Chondrocyte (in vitro differentiated cells): ENCODE data around the gene OSBPL5. TPM values are rescaled to one million over a fixed set of nuclear protein-coding genes. Genes with fewer than 3 reads are reported as not detected.

Source experiments
- DNase-seq: peaks from one replicate; pipeline ENCODE4 v3.0.0; 2021; ENCODE audit warnings: mixed read lengths, low spot score
- H3K27ac Mint-ChIP-seq: one replicate; pipeline ENCODE4 v1.8.0; 2021; ENCODE audit warnings: mild to moderate bottlenecking, moderate library complexity, mixed read lengths; ENCODE audit not compliant: unreplicated experiment
- H3K27me3 Mint-ChIP-seq: 2 replicates; pipeline ENCODE4 v1.8.0; 2021; ENCODE audit warnings: low read depth, mixed read lengths
- H3K36me3 Mint-ChIP-seq: 2 replicates; pipeline ENCODE4 v1.8.0; 2021; ENCODE audit warnings: low read depth, mixed read lengths
- H3K4me1 Mint-ChIP-seq: 2 replicates; pipeline ENCODE4 v1.8.0; 2021; ENCODE audit warnings: low read depth, mild to moderate bottlenecking, mixed read lengths
- H3K4me3 Mint-ChIP-seq: one replicate; pipeline ENCODE4 v1.8.0; 2021; ENCODE audit warnings: mild to moderate bottlenecking, moderate library complexity, mixed read lengths; ENCODE audit not compliant: unreplicated experiment
- H3K9me3 Mint-ChIP-seq: 2 replicates; pipeline ENCODE4 v1.8.0; 2021; ENCODE audit warnings: low read depth, mixed read lengths
- CTCF ChIP-seq: fragments of 200-600 bp; sonication (generic); IDR thresholded peaks from 2 replicates; pipeline ENCODE4 v1.5.0; 2021; ENCODE audit warnings: antibody characterized with exemption, mild to moderate bottlenecking, moderate library complexity
- total RNA-seq: library from RNA; stranded (reverse); gene quantifications from 3 replicates; pipeline ENCODE4 v1.2.1, GENCODE V29; 2021

OSBPL5 gene
- total RNA-seq, 1 donor from 2014 or later = 43.9 TPM

GRCh38 chr11:3046641-3047040, 118.5 kb downstream of the OSBPL5 start:
- Mint-ChIP-seq H3K4me3 (no peak overlapping the region), H3K4me1 (peaks cover 60% of the 10 kb centered on the region), H3K27me3 (no peaks in the 10 kb centered on the region), H3K36me3 (peaks cover 10% of the 10 kb centered on the region), H3K27ac (peak overlapping the region; percentile 41), H3K9me3 (no peaks in the 10 kb centered on the region)
- DNase-seq = peak; percentile 47
- TF ChIP-seq CTCF = no peak

GRCh38 chr11:3046190-3046589, 118.9 kb downstream of the OSBPL5 start:
- Mint-ChIP-seq H3K4me1 (peaks cover 55% of the 10 kb centered on the region), H3K27ac (peak overlapping the region; percentile 5), H3K9me3 (no peaks in the 10 kb centered on the region), H3K27me3 (no peaks in the 10 kb centered on the region), H3K4me3 (no peak overlapping the region), H3K36me3 (peaks cover 13% of the 10 kb centered on the region)
- DNase-seq = peak; percentile 81
- TF ChIP-seq CTCF = peak; percentile 55

GRCh38 chr11:3044915-3045314, 120.2 kb downstream of the OSBPL5 start:
- Mint-ChIP-seq H3K4me3 (no peak overlapping the region), H3K4me1 (peaks cover 43% of the 10 kb centered on the region), H3K9me3 (no peaks in the 10 kb centered on the region), H3K27me3 (no peaks in the 10 kb centered on the region), H3K36me3 (peaks cover 16% of the 10 kb centered on the region), H3K27ac (no peak overlapping the region)
- no peak for DNase-seq
- TF ChIP-seq CTCF = no peak

GRCh38 chr11:3044004-3044403, 121.1 kb downstream of the OSBPL5 start:
- no peak for TF ChIP-seq CTCF
- Mint-ChIP-seq H3K4me3 (no peak overlapping the region), H3K27me3 (no peaks in the 10 kb centered on the region), H3K9me3 (no peaks in the 10 kb centered on the region), H3K36me3 (peaks cover 18% of the 10 kb centered on the region), H3K4me1 (peaks cover 33% of the 10 kb centered on the region), H3K27ac (peak overlapping the region; percentile 74)
- DNase-seq = peak; percentile 37

GRCh38 chr11:3043315-3043871, 121.7 kb downstream of the OSBPL5 start:
- peak; percentile 88 for DNase-seq
- H3K36me3 Mint-ChIP-seq = peaks cover 21% of the 10 kb centered on the region
- H3K4me3 Mint-ChIP-seq = no peak overlapping the region
- peak overlapping the region; percentile 74 for H3K27ac Mint-ChIP-seq
- no peaks in the 10 kb centered on the region for H3K27me3 Mint-ChIP-seq
- TF ChIP-seq CTCF = no peak
- H3K4me1 Mint-ChIP-seq = peaks cover 29% of the 10 kb centered on the region
- no peaks in the 10 kb centered on the region for H3K9me3 Mint-ChIP-seq
